IPS DF 4.7 (cell line): ENCODE measurements around the gene PTPN9.

Experiments used
- DNase-seq: peaks from one replicate; pipeline ENCODE4 v3.0.0-alpha.2; 2013; ENCODE audit warnings: low spot score; ENCODE audit errors: extremely low read depth

The PTPN9 gene

GRCh38 chr15:75425966-75426500 lies 153.1 kb downstream of the PTPN9 start:
- DNase-seq = no peak

GRCh38 chr15:75422554-75422953 lies 156.6 kb downstream of the PTPN9 start:
- DNase-seq = no peak

- DNase-seq = no peak
Measured at GRCh38 chr15:75420698-75421097, 158.4 kb downstream of the PTPN9 start.

- no peak for DNase-seq
Measured at GRCh38 chr15:75416584-75416983, 162.5 kb downstream of the PTPN9 start.
